CD4-positive, CD25-positive, alpha-beta regulatory T cell (primary cell): ENCODE measurements around the gene UBE2M. TPM values are rescaled to one million over a fixed set of nuclear protein-coding genes. Genes with fewer than 3 reads are reported as not detected.

Source experiments
- ATAC-seq, 2 donors: fragments of 150-1000 bp; cut with Tn5 transposase; one replicate each; pipeline ENCODE4 v1.10.0; 2021; ENCODE audit warnings: low read depth in 2 of 2, moderate number of reproducible peaks in 2 of 2, moderate library complexity in 1 of 2
- DNase-seq, 3 donors: peaks; one replicate each; pipeline versions ENCODE4 v3.0.0 to v3.0.0-alpha.2; 2012 to 2022; ENCODE audit warnings: mixed read lengths in 1 of 3
- H3K27ac ChIP-seq: one replicate; pipeline ENCODE4 v1.7.0; 2013; ENCODE audit warnings: mild to moderate bottlenecking, low read length; ENCODE audit not compliant: insufficient read depth, poor library complexity, severe bottlenecking
- H3K27me3 ChIP-seq: one replicate; pipeline ENCODE4 v1.7.0; 2013; ENCODE audit warnings: low read length; ENCODE audit not compliant: control insufficient read depth, insufficient read depth
- H3K36me3 ChIP-seq: one replicate; pipeline ENCODE4 v1.7.0; 2013; ENCODE audit warnings: mild to moderate bottlenecking, low read length, moderate library complexity; ENCODE audit not compliant: control insufficient read depth, insufficient read depth
- H3K4me1 ChIP-seq: 2 replicates; pipeline ENCODE4 v1.7.0; 2013; ENCODE audit warnings: mild to moderate bottlenecking, low read length; ENCODE audit not compliant: insufficient read depth, control insufficient read depth, poor library complexity, severe bottlenecking
- H3K4me3 ChIP-seq: one replicate; pipeline ENCODE4 v1.7.0; 2013; ENCODE audit warnings: low read depth, mild to moderate bottlenecking, low read length, moderate library complexity
- H3K9me3 ChIP-seq, 2 experiments: 1 replicate in 1 of 2; 2 replicates in 1 of 2; pipeline ENCODE4 v1.7.0; 2013; ENCODE audit warnings: low read length in 2 of 2, mild to moderate bottlenecking in 1 of 2, moderate library complexity in 1 of 2; ENCODE audit not compliant: control insufficient read depth in 2 of 2
- H3K27ac Mint-ChIP-seq, 3 donors: one replicate each; pipeline ENCODE4 v1.8.0; 2020 to 2022; ENCODE audit warnings: mild to moderate bottlenecking in 3 of 3, mixed read lengths in 3 of 3, moderate library complexity in 2 of 3
- H3K27me3 Mint-ChIP-seq: one replicate; pipeline ENCODE4 v1.8.0; 2022; ENCODE audit warnings: mild to moderate bottlenecking, mixed read lengths
- H3K36me3 Mint-ChIP-seq: one replicate; pipeline ENCODE4 v1.8.0; 2020; ENCODE audit warnings: mixed read lengths
- H3K4me1 Mint-ChIP-seq, 4 donors: one replicate each; pipeline ENCODE4 v1.8.0; 2020 to 2022; ENCODE audit warnings: mixed read lengths in 4 of 4, mild to moderate bottlenecking in 1 of 4
- H3K4me3 Mint-ChIP-seq, 4 donors: one replicate each; pipeline ENCODE4 v1.8.0; 2020 to 2022; ENCODE audit warnings: mild to moderate bottlenecking in 4 of 4, mixed read lengths in 4 of 4, moderate library complexity in 3 of 4
- H3K9me3 Mint-ChIP-seq, 7 donors: one replicate each; pipeline ENCODE4 v1.8.0; 2020 to 2022; ENCODE audit warnings: mixed read lengths in 7 of 7, mild to moderate bottlenecking in 3 of 7, moderate library complexity in 2 of 7
- polyA plus RNA-seq, 4 donors: library from polyadenylated mRNA; unstranded; fragments of 300-500 nt; fragmentation: Illumina TruSeq; gene quantifications; one replicate each; pipeline ENCODE4 v1.2.3, GENCODE V29; 2021
- total RNA-seq: library from RNA; stranded (reverse); gene quantifications from one replicate; pipeline ENCODE4 v1.2.3, GENCODE V29; 2022

UBE2M gene
- total and polyA plus RNA-seq, 5 donors from 2014 or later: 8.7 to 50.2 (median 15.8) TPM

GRCh38 chr19:58555369-58555885, 3.0 kb downstream of the UBE2M start:
- H3K27me3 Mint-ChIP-seq: no peaks in the 10 kb centered on the region
- peak overlapping the region; percentile 96 to 99 (median 99) for H3K27ac Mint-ChIP-seq
- Histone ChIP-seq H3K9me3 (no peaks in the 10 kb centered on the region), H3K4me3 (peak overlapping the region; percentile 71), H3K36me3 (peaks cover 35% of the 10 kb centered on the region), H3K27ac (peak overlapping the region; percentile 98), H3K27me3 (no peaks in the 10 kb centered on the region), H3K4me1 (peaks cover 51% of the 10 kb centered on the region)
- H3K4me3 Mint-ChIP-seq: peak overlapping the region; percentile 93 to 97 (median 96)
- DNase-seq (no peak), ATAC-seq (no peak)
- H3K9me3 Mint-ChIP-seq: peaks cover 0 to 2% (median 0%) of the 10 kb centered on the region in 7 donors
- peaks cover 0 to 73% (median 39%) of the 10 kb centered on the region in 4 donors for H3K4me1 Mint-ChIP-seq
- H3K36me3 Mint-ChIP-seq: peaks cover 31% of the 10 kb centered on the region

DNA sequence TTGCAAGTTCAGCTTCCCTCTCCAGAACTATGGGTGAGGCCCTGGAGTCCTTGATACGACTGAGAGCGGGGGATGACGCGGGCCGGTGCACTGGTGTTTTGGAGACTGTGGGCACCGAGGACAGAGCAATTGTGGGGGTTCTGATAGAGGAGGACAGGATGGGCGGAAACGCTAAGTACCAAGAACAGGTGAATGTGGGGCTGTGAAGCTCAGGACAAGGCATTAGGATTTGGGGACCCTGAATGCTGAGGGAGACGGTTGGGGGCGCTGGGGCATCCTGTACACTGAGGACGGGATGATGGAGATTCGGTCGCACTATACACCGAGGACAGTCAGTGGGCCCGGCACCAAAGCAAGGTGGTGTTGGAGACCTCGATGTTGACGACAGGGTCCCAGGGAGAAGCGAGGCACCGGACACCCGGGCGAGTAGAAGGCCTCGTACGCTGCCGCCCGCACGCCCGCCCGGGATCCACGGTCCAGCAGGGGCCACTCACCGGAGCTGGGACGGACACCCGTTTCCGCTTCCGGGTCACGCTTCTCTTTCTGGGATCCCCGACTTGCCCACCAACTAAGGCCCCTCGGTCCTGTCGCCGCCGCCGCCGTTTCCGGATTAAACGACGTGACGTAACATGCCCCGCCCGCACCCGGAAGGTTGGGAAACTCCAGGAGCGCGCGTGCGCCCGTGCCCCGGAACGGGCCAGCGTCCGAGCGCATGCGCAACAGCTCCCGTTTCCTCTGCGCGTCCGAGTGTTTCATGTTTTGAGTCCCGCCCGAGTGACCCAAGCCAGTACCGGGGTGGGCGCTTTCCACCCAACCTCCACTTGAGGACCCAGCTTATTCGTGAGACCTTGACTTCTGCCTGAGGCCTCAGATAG, 3.7 kb downstream of the UBE2M start, which contains the start of gene CHMP2A:
TSS of gene CHMP2A (minus strand) at position 612 of the 875 bp plus-strand sequence. CDS start 893 bp downstream, outside the sequence.
- H3K36me3 ChIP-seq: peaks cover 42% of the 10 kb centered on the region
- no peaks in the 10 kb centered on the region for H3K27me3 ChIP-seq
- H3K4me3 ChIP-seq: peak within 1 kb of the TSS; percentile 84
- H3K4me3 Mint-ChIP-seq: peak within 1 kb of the TSS; percentile 96 to 97 (median 97)
- H3K27me3 Mint-ChIP-seq: no peaks in the 10 kb centered on the region
- peaks cover 0 to 2% (median 0%) of the 10 kb centered on the region in 7 donors for H3K9me3 Mint-ChIP-seq
- ATAC-seq (peak; percentile 32), DNase-seq (peak; percentile 94 to 97 (median 96))
- peaks cover 31% of the 10 kb centered on the region for H3K36me3 Mint-ChIP-seq
- no peaks in the 10 kb centered on the region for H3K9me3 ChIP-seq
- H3K27ac ChIP-seq: peak within 1 kb of the TSS; percentile 98
- H3K4me1 ChIP-seq: peaks cover 47% of the 10 kb centered on the region
- H3K27ac Mint-ChIP-seq: peak within 1 kb of the TSS; percentile 96 to 99 (median 99)
- H3K4me1 Mint-ChIP-seq: peaks cover 0 to 68% (median 37%) of the 10 kb centered on the region in 4 donors

GRCh38 chr19:58553799-58554493, 4.5 kb downstream of the UBE2M start:
- peaks cover 0 to 63% (median 33%) of the 10 kb centered on the region in 4 donors for H3K4me1 Mint-ChIP-seq
- peaks cover 28% of the 10 kb centered on the region for H3K36me3 Mint-ChIP-seq

DNA sequence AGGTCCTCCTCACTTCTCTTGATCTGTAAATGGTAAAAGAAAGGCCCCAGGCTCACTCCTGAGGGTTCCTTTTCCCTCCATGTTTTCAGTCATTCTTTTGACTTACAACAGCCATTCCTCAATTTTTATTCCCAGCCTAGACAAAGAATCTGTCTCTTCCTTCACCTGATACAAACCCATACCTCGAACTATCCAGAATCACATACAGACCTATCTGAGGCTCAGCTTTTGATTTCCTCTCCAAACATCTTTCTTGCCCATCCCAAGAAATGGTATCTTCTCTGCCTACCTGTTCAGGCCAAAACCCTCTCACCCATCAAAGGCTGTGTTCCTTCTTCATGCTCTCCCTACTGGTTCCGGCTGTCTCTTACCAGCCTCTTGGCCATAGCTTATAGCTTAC, 5.8 kb downstream of the UBE2M start:
- H3K4me1 ChIP-seq: peaks cover 38% of the 10 kb centered on the region
- H3K9me3 ChIP-seq: no peaks in the 10 kb centered on the region
- Mint-ChIP-seq H3K36me3 (peaks cover 31% of the 10 kb centered on the region), H3K27me3 (no peaks in the 10 kb centered on the region), H3K4me3 (peak overlapping the region; percentile 3 to 93 (median 54)), H3K9me3 (peaks cover 0 to 2% (median 0%) of the 10 kb centered on the region in 7 donors), H3K4me1 (peaks cover 0 to 62% (median 30%) of the 10 kb centered on the region in 4 donors), H3K27ac (peak overlapping the region in 2 of 3 donors; percentile 68 to 99)
- DNase-seq: no peak
- H3K27ac ChIP-seq: no peak overlapping the region
- no peak overlapping the region for H3K4me3 ChIP-seq
- no peak for ATAC-seq
- H3K27me3 ChIP-seq: no peaks in the 10 kb centered on the region
- peaks cover 62% of the 10 kb centered on the region for H3K36me3 ChIP-seq

More at GRCh38 chr19:58553799-58554493, 4.5 kb downstream of the UBE2M start:
- Mint-ChIP-seq H3K27me3 (no peaks in the 10 kb centered on the region), H3K27ac (peak overlapping the region; percentile 75 to 99 (median 99)), H3K9me3 (peaks cover 0 to 2% (median 0%) of the 10 kb centered on the region in 7 donors), H3K4me3 (peak overlapping the region; percentile 93 to 97 (median 96))
- no peaks in the 10 kb centered on the region for H3K9me3 ChIP-seq
- H3K36me3 ChIP-seq: peaks cover 50% of the 10 kb centered on the region
- peaks cover 42% of the 10 kb centered on the region for H3K4me1 ChIP-seq
- H3K27me3 ChIP-seq: no peaks in the 10 kb centered on the region
- H3K4me3 ChIP-seq: peak overlapping the region; percentile 84
- peak overlapping the region; percentile 98 for H3K27ac ChIP-seq
- ATAC-seq (no peak), DNase-seq (no peak)

DNA sequence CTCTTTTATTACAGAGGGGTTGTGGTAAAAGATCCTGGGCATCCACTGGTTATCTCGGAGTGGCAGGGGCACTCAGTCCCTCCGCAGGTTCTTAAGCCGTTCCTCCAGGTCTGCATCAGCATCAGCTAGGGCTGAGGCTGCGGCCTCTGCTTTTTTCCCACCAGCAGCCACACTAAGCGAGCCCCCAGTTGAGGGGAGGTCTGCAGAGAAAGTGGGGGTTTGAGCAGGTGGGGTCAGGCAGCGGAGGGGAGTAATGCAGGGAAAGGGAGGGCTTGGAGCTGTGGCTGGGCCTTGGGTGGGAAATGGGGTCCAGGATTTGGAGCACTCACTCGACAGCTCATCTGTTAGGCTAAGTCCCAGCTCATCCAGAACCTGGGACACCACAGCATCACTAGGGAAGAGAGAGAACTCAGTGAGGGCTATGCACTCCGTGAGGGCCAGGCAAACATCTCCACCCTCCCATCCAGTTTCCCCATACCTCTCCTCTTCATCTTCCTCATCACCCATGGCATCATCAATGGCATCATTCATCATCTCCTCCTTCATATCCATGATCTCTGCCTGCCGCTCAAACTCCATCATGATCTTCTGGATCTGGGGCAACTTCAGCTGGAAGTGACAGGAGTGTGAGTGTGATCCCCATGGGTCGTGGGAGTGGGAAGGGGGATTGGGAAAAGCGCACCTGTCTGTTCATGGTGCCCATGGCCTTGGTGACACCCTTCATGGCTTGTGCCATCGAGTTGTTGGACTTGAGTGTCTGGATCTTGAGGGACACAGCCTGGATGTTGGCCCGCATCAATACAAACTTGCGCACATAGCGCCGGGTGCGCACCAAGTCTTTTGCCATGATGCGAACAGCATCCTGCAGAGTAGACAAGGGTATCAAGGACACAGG, 6.6 kb downstream of the UBE2M start:
- DNase-seq (no peak), ATAC-seq (no peak)
- H3K4me1 ChIP-seq: peaks cover 35% of the 10 kb centered on the region
- H3K36me3 ChIP-seq: peaks cover 67% of the 10 kb centered on the region
- no peaks in the 10 kb centered on the region for H3K27me3 Mint-ChIP-seq
- H3K4me1 Mint-ChIP-seq: peaks cover 0 to 62% (median 28%) of the 10 kb centered on the region in 4 donors
- H3K27ac Mint-ChIP-seq: peak overlapping the region in 1 of 3 donors; percentile 99
- peaks cover 0 to 1% (median 0%) of the 10 kb centered on the region in 7 donors for H3K9me3 Mint-ChIP-seq
- no peaks in the 10 kb centered on the region for H3K9me3 ChIP-seq
- H3K4me3 Mint-ChIP-seq: peak overlapping the region in 2 of 4 donors; percentile 11 to 93
- H3K4me3 ChIP-seq: no peak overlapping the region
- no peak overlapping the region for H3K27ac ChIP-seq
- H3K36me3 Mint-ChIP-seq: peaks cover 31% of the 10 kb centered on the region
- H3K27me3 ChIP-seq: no peaks in the 10 kb centered on the region

DNA sequence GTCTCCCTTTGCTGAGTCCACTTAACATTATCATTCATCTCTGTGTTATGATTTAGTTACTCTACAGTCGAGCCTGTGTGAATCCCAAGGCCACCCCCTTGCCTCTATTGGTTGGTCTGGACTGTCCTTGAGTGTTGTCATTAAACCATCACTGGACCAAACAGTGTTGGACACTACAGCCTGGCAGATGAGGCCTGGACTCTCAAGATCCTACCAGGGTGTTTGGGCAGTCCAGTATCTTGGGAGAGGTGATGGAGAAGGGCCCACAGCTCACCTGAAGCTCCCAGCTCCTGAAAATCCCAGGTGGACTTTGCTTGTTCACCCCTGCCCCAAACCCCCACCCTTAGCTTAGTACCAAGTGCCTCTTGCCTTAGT, 7.3 kb downstream of the UBE2M start:
- Histone ChIP-seq H3K27ac (no peak overlapping the region), H3K27me3 (no peaks in the 10 kb centered on the region), H3K36me3 (peaks cover 60% of the 10 kb centered on the region), H3K4me3 (no peak overlapping the region), H3K4me1 (peaks cover 41% of the 10 kb centered on the region), H3K9me3 (no peaks in the 10 kb centered on the region)
- peaks cover 0 to 1% (median 0%) of the 10 kb centered on the region in 7 donors for H3K9me3 Mint-ChIP-seq
- ATAC-seq (no peak), DNase-seq (no peak)
- H3K4me1 Mint-ChIP-seq: peaks cover 0 to 62% (median 32%) of the 10 kb centered on the region in 4 donors
- peak overlapping the region in 1 of 4 donors; percentile 93 for H3K4me3 Mint-ChIP-seq
- no peak overlapping the region for H3K27ac Mint-ChIP-seq
- peaks cover 34% of the 10 kb centered on the region for H3K36me3 Mint-ChIP-seq
- no peaks in the 10 kb centered on the region for H3K27me3 Mint-ChIP-seq
